H9 (cell line): Measurements from ENCODE around the gene PPP1R12A. TPM values are rescaled to one million over a fixed set of nuclear protein-coding genes. Genes with fewer than 3 reads are reported as not detected.

Source experiments
- DNase-seq: peaks from one replicate; pipeline ENCODE4 v3.0.0-alpha.2; 2017
- H2AFZ ChIP-seq: one replicate; pipeline ENCODE4 v1.6.1; 2013; ENCODE audit warnings: mild to moderate bottlenecking, low read length, control low read depth, moderate library complexity
- H2AK5ac ChIP-seq: 2 replicates; pipeline ENCODE4 v1.6.1; 2013; ENCODE audit warnings: low read length, control low read depth, mixed read lengths; ENCODE audit not compliant: insufficient read length
- H2BK120ac ChIP-seq: one replicate; pipeline ENCODE4 v1.6.1; 2013; ENCODE audit warnings: low read depth, mild to moderate bottlenecking, low read length, control low read depth, inconsistent platforms; ENCODE audit not compliant: poor library complexity, severe bottlenecking
- H2BK12ac ChIP-seq: 2 replicates; pipeline ENCODE4 v1.6.1; 2013; ENCODE audit warnings: low read length, control low read depth, mixed read lengths, low read depth; ENCODE audit not compliant: insufficient read length
- H2BK15ac ChIP-seq: 2 replicates; pipeline ENCODE4 v1.6.1; 2013; ENCODE audit warnings: low read depth, low read length, control low read depth
- H2BK20ac ChIP-seq: one replicate; pipeline ENCODE4 v1.6.1; 2013; ENCODE audit warnings: low read depth, mild to moderate bottlenecking, low read length, control low read depth, inconsistent platforms; ENCODE audit not compliant: poor library complexity, severe bottlenecking
- H2BK5ac ChIP-seq: 2 replicates; pipeline ENCODE4 v1.6.1; 2013; ENCODE audit warnings: low read length, control low read depth, mixed read lengths; ENCODE audit not compliant: insufficient read length
- H3K14ac ChIP-seq: 2 replicates; pipeline ENCODE4 v1.6.1; 2013; ENCODE audit warnings: low read length, control low read depth; ENCODE audit not compliant: insufficient read depth
- H3K18ac ChIP-seq: 2 replicates; pipeline ENCODE4 v1.6.1; 2013; ENCODE audit warnings: low read depth, mild to moderate bottlenecking, mixed read lengths, low read length, control low read depth; ENCODE audit not compliant: insufficient read length
- H3K23ac ChIP-seq: 2 replicates; pipeline ENCODE4 v1.6.1; 2013; ENCODE audit warnings: low read length, control low read depth, mixed read lengths, low read depth; ENCODE audit not compliant: insufficient read length
- H3K23me2 ChIP-seq: 2 replicates; pipeline ENCODE4 v1.6.1; 2013; ENCODE audit warnings: low read depth, mild to moderate bottlenecking, mixed read lengths, low read length, control low read depth; ENCODE audit not compliant: insufficient read length, poor library complexity, severe bottlenecking
- H3K27ac ChIP-seq: 2 replicates; pipeline ENCODE4 v1.5.1; 2013; ENCODE audit warnings: low read length, control low read depth, mixed read lengths, low read depth; ENCODE audit not compliant: insufficient read length
- H3K27me3 ChIP-seq: 2 replicates; pipeline ENCODE4 v1.6.1; 2013; ENCODE audit warnings: low read length, control low read depth, inconsistent platforms; ENCODE audit not compliant: insufficient read depth
- H3K4ac ChIP-seq: 2 replicates; pipeline ENCODE4 v1.6.1; 2013; ENCODE audit warnings: low read depth, mild to moderate bottlenecking, control low read depth, inconsistent platforms, low read length, moderate library complexity
- H3K4me1 ChIP-seq: 2 replicates; pipeline ENCODE4 v1.6.1; 2013; ENCODE audit warnings: low read length, control low read depth, inconsistent platforms; ENCODE audit not compliant: insufficient read depth
- H3K4me2 ChIP-seq: 2 replicates; pipeline ENCODE4 v1.6.1; 2013; ENCODE audit warnings: low read length, control low read depth, mixed read lengths; ENCODE audit not compliant: insufficient read length, insufficient read depth
- H3K56ac ChIP-seq: 2 replicates; pipeline ENCODE4 v1.6.1; 2013; ENCODE audit warnings: low read depth, mild to moderate bottlenecking, mixed read lengths, low read length, control low read depth; ENCODE audit not compliant: insufficient read length
- H3K79me1 ChIP-seq: 2 replicates; pipeline ENCODE4 v1.6.1; 2013; ENCODE audit warnings: low read depth, mild to moderate bottlenecking, moderate library complexity, low read length, control low read depth, inconsistent platforms; ENCODE audit not compliant: insufficient read depth, poor library complexity, severe bottlenecking
- H3K79me2 ChIP-seq: 2 replicates; pipeline ENCODE4 v1.6.1; 2013; ENCODE audit warnings: low read length, control low read depth, inconsistent platforms; ENCODE audit not compliant: insufficient read depth
- H3K9ac ChIP-seq: 2 replicates; pipeline ENCODE4 v1.6.1; 2013; ENCODE audit warnings: low read length, control low read depth, mixed read lengths; ENCODE audit not compliant: insufficient read length; ENCODE audit errors: extremely low read depth
- H3K9me3 ChIP-seq: one replicate; pipeline ENCODE4 v1.6.1; 2013; ENCODE audit warnings: low read depth, low read length, inconsistent platforms; ENCODE audit not compliant: control insufficient read depth
- H3T11ph ChIP-seq: one replicate; pipeline ENCODE4 v1.6.1; 2013; ENCODE audit warnings: mild to moderate bottlenecking, low read length, control low read depth, inconsistent platforms
- H4K20me1 ChIP-seq: one replicate; pipeline ENCODE4 v1.6.1; 2013; ENCODE audit not compliant: control insufficient read depth, insufficient read length, insufficient read depth
- H4K5ac ChIP-seq: 2 replicates; pipeline ENCODE4 v1.6.1; 2013; ENCODE audit warnings: low read depth, mild to moderate bottlenecking, mixed read lengths, low read length, control low read depth; ENCODE audit not compliant: insufficient read length
- H4K8ac ChIP-seq: replicated peaks from 2 replicates; pipeline ENCODE4 v1.6.1; 2013; ENCODE audit warnings: low read length, control low read depth, mixed read lengths, low read depth; ENCODE audit not compliant: insufficient read length
- H4K91ac ChIP-seq: 2 replicates; pipeline ENCODE4 v1.6.1; 2013; ENCODE audit warnings: low read depth, mild to moderate bottlenecking, moderate library complexity, mixed read lengths, low read length, control low read depth; ENCODE audit not compliant: insufficient read length
- H3K27ac Mint-ChIP-seq, 3 experiments: 2 replicates in 2 of 3; 3 replicates in 1 of 3; pipeline ENCODE4 v1.8.0; 2020 to 2021; ENCODE audit warnings: mixed read lengths in 3 of 3, mild to moderate bottlenecking in 1 of 3, moderate library complexity in 1 of 3
- H3K27me3 Mint-ChIP-seq: 2 replicates; pipeline ENCODE4 v1.8.0; 2021; ENCODE audit warnings: low read depth, mild to moderate bottlenecking, moderate library complexity, mixed read lengths
- H3K36me3 Mint-ChIP-seq, 3 experiments: 2 replicates in 2 of 3; 3 replicates in 1 of 3; pipeline ENCODE4 v1.8.0; 2020 to 2021; ENCODE audit warnings: low read depth in 3 of 3, mixed read lengths in 3 of 3; ENCODE audit not compliant: insufficient read depth in 1 of 3
- H3K4me1 Mint-ChIP-seq, 2 experiments: 2 replicates each; pipeline ENCODE4 v1.8.0; 2020; ENCODE audit warnings: mixed read lengths in 2 of 2
- H3K4me3 Mint-ChIP-seq, 2 experiments: 2 replicates in 1 of 2; 3 replicates in 1 of 2; pipeline ENCODE4 v1.8.0; 2020 to 2021; ENCODE audit warnings: mild to moderate bottlenecking in 2 of 2, mixed read lengths in 2 of 2, moderate library complexity in 1 of 2
- H3K9me3 Mint-ChIP-seq, 2 experiments: 2 replicates in 1 of 2; 3 replicates in 1 of 2; pipeline ENCODE4 v1.8.0; 2020; ENCODE audit warnings: mild to moderate bottlenecking in 2 of 2, mixed read lengths in 2 of 2, moderate library complexity in 1 of 2
- WGBS: extraction: QIAGEN DNeasy Blood & Tissue Kit; methylation state at CpG from one replicate; pipeline ENCODE4 v1.1.7; 2013; ENCODE audit warnings: missing lambda C conversion rate, low lambda C conversion rate, mixed read lengths; ENCODE audit not compliant: insufficient read length; ENCODE audit errors: extremely low coverage; 5-methylcytosine and 5-hydroxymethylcytosine counted together
- total RNA-seq: library from RNA; stranded (reverse); gene quantifications from 2 replicates; pipeline ENCODE4 v1.2.1, GENCODE V29; 2021
- TF ChIP-seq, protein P1 (sequence below): fragments of 200-600 bp; sonication (generic); conservative IDR thresholded peaks from 3 replicates; pipeline ENCODE4 v1.8.0; 2021; ENCODE audit warnings: antibody characterized with exemption, mild to moderate bottlenecking

The PPP1R12A gene
- total RNA-seq, 1 experiment from 2014 or later: 93.5 TPM

DNA sequence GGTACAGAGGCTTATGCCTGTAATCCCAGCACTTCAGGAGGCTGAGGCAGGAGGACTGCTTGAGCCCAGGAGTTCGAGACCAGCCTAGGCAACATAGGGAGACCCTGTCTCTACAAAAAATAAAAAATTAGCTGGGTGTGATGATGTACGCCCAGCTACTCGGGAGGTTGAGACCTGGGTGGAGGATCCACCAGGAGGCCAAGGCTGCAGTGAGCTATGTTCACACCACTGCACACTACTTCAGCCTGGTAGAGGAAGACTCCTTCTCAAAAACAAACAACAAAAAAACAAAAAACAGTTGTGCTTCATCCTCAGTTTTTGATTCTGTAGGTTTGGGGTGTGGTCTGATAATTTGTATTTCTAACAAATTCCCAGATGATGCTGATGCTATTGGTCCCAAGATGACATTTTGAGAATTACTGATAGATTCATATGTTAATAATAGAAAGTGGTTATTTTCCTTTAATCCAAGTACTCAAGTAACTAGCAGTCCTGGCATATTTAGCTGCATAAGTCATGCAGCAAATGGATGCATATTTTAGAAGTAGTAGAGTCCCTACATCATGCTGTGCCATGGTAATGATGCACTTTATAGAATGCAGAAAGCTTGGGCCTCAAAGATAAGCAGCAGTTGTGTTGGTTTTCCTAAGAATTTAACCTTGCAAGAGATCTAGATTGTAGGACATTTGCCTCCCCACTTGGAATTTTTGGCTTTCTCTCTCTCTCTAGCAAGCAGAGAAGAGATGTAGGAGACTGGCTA, 168.0 kb downstream of the PPP1R12A start:
- no peaks in the 10 kb centered on the region for H3K23me2 ChIP-seq
- H3K4me3 Mint-ChIP-seq: no peak overlapping the region
- no peak overlapping the region for H3K56ac ChIP-seq
- TF ChIP-seq, protein P1, sequence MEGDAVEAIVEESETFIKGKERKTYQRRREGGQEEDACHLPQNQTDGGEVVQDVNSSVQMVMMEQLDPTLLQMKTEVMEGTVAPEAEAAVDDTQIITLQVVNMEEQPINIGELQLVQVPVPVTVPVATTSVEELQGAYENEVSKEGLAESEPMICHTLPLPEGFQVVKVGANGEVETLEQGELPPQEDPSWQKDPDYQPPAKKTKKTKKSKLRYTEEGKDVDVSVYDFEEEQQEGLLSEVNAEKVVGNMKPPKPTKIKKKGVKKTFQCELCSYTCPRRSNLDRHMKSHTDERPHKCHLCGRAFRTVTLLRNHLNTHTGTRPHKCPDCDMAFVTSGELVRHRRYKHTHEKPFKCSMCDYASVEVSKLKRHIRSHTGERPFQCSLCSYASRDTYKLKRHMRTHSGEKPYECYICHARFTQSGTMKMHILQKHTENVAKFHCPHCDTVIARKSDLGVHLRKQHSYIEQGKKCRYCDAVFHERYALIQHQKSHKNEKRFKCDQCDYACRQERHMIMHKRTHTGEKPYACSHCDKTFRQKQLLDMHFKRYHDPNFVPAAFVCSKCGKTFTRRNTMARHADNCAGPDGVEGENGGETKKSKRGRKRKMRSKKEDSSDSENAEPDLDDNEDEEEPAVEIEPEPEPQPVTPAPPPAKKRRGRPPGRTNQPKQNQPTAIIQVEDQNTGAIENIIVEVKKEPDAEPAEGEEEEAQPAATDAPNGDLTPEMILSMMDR: no peak
- H3K79me2 ChIP-seq: no peaks in the 10 kb centered on the region
- DNase-seq: no peak
- H2BK15ac ChIP-seq: no peak overlapping the region
- no peak overlapping the region for H2BK12ac ChIP-seq
- peaks cover 3 to 8% of the 10 kb centered on the region in 2 experiments for H3K4me1 Mint-ChIP-seq
- no peak overlapping the region for H3K27ac ChIP-seq
- no CpG with 5 or more reads among the region's 3 CpGs for WGBS
- no peak overlapping the region for H3T11ph ChIP-seq
- no peaks in the 10 kb centered on the region; the same call in 1 of the 2 replicates for H3K27me3 ChIP-seq
- H3K14ac ChIP-seq: no peak overlapping the region
- no peak overlapping the region for H2BK20ac ChIP-seq
- H3K27ac Mint-ChIP-seq: no peak overlapping the region
- H3K4me2 ChIP-seq: no peak overlapping the region
- no peaks in the 10 kb centered on the region for H4K20me1 ChIP-seq
- no peaks in the 10 kb centered on the region for H3K79me1 ChIP-seq
- no peak overlapping the region for H4K5ac ChIP-seq
- H3K23ac ChIP-seq: no peak overlapping the region
- H2AFZ ChIP-seq: no peak overlapping the region
- no peaks in the 10 kb centered on the region for H3K9me3 ChIP-seq
- H2AK5ac ChIP-seq: no peak overlapping the region
- H3K27me3 Mint-ChIP-seq: no peaks in the 10 kb centered on the region
- no peak overlapping the region for H3K9ac ChIP-seq
- H4K8ac ChIP-seq: no peak overlapping the region
- no peaks in the 10 kb centered on the region for H3K9me3 Mint-ChIP-seq
- H2BK5ac ChIP-seq: no peak overlapping the region
- H3K36me3 Mint-ChIP-seq: peaks cover 0 to 2% (median 0%) of the 10 kb centered on the region in 3 experiments; a peak in 2 of 7 replicates
- H3K4me1 ChIP-seq: no peaks in the 10 kb centered on the region
- H4K91ac ChIP-seq: no peak overlapping the region
- no peak overlapping the region for H3K18ac ChIP-seq
- H2BK120ac ChIP-seq: no peak overlapping the region
- H3K4ac ChIP-seq: no peak overlapping the region
